PC-9 (cell line): ENCODE data around the gene AXIN2.

Experiments
- CTCF ChIP-seq: fragments of 200-600 bp; sonication (generic); conservative IDR thresholded peaks from 2 replicates; pipeline ENCODE4 v1.6.1; 2017; ENCODE audit warnings: mixed run types, antibody characterized with exemption, mild to moderate bottlenecking, moderate library complexity
- EZH2 ChIP-seq: fragments of 200-600 bp; sonication (generic); IDR thresholded peaks from 2 replicates; pipeline ENCODE4 v1.8.0; 2017; ENCODE audit warnings: antibody characterized with exemption, low read depth

- TF ChIP-seq CTCF (no peak), EZH2 (no peak)
These were observed 19.4 kb downstream of the AXIN2 start for GRCh38 chr17:65542067-65542466.
